ENCODE data around the gene ADAMTS7. TPM values are rescaled to one million over a fixed set of nuclear protein-coding genes. Genes with fewer than 3 reads are reported as not detected.

Gene ADAMTS7
- total and polyA plus RNA-seq, 2 donors (not counting 1 experiment from before 2014, with no cell fraction given) = 0.10 to 16.6 TPM

- H3K9ac ChIP-seq (ENCODE audit: low read length) = peak overlapping the region; percentile 69
- CTCF ChIA-PET = interaction anchor here (0.6 to 4.4 kb wide), 17 partner anchors 9 to 665 kb away, joined by 3 to 40 read pairs (median 4); partner anchors contain the start of gene MORF4L1
- peaks cover 7% of the 10 kb centered on the region for H3K4me1 Mint-ChIP-seq
Measured at GRCh38 chr15:78859971-78860719, 48.9 kb upstream of the ADAMTS7 start.

More at GRCh38 chr15:78859971-78860719, 48.9 kb upstream of the ADAMTS7 start:
- Mint-ChIP-seq H3K4me3 (peak overlapping the region; percentile 81), H3K27me3 (no peaks in the 10 kb centered on the region), H3K27ac (peak overlapping the region; percentile 92), H3K9me3 (ENCODE audit: insufficient read depth) (no peaks in the 10 kb centered on the region)
- H4K20me1 ChIP-seq (ENCODE audit: control insufficient read depth, insufficient read depth, low read length, poor library complexity, severe bottlenecking) = no peaks in the 10 kb centered on the region
- peak; percentile 81 for ATAC-seq (ENCODE audit: low read depth)
- peak; percentile 82 for DNase-seq
- peak overlapping the region; percentile 25 to 81 (median 53) for H3K4me3 ChIP-seq (ENCODE audit: control extremely low read depth in 1 of 5, extremely low read depth in 1 of 5, insufficient read depth in 1 of 5, low read depth in 2 of 5, low read length in 4 of 5)
- TF ChIP-seq CTCF (IDR thresholded peaks at IDR 0.05) = peak; percentile 77
- TF ChIP-seq EZH2 (IDR thresholded peaks at IDR 0.05; ENCODE audit: borderline replicate concordance, insufficient read depth, low read depth, low read length, poor library complexity, severe bottlenecking) = no peak
- 2% methylated on average over 21 of the region's 28 CpGs for WGBS (ENCODE audit: insufficient coverage)
- H3K4me1 ChIP-seq (ENCODE audit: control insufficient read depth in 2 of 2, insufficient read depth in 2 of 2, low read length in 2 of 2) = peaks cover 3 to 7% of the 10 kb centered on the region in 2 donors
- H3K27ac ChIP-seq (ENCODE audit: low read length in 2 of 2) = no peak overlapping the region
- H3K36me3 ChIP-seq (replicated peaks in 1 of 2; ENCODE audit: control extremely low read depth in 1 of 2, control insufficient read depth in 1 of 2, extremely low read depth in 1 of 2, insufficient read depth in 2 of 2, low read length in 1 of 2) = no peaks in the 10 kb centered on the region
- no peaks in the 10 kb centered on the region for H3K27me3 ChIP-seq (replicated peaks in 1 of 4; ENCODE audit: control extremely low read depth in 1 of 4, control insufficient read depth in 3 of 4, insufficient read depth in 4 of 4, low read length in 3 of 4)
- intact Hi-C loops (cut with micrococcal nuclease) = loop anchor here (1.0 to 2.0 kb wide), 4 partner anchors 13 to 324 kb away; partner anchors contain the start of gene ADAMTS7
- no peaks in the 10 kb centered on the region for H3K79me2 ChIP-seq (ENCODE audit: control insufficient read depth, insufficient read depth, low read length)
- H3K9me3 ChIP-seq (ENCODE audit: control extremely low read depth in 1 of 3, control insufficient read depth in 2 of 3, insufficient read depth in 1 of 3, low read length in 2 of 3) = no peaks in the 10 kb centered on the region
- POLR2A ChIA-PET = interaction anchor here (0.7 to 2.1 kb wide), 3 partner anchors 13 to 422 kb away, joined by 4 to 13 read pairs (median 5); partner anchors contain the start of gene MORF4L1
- H2AFZ ChIP-seq (ENCODE audit: insufficient read depth, low read depth, low read length, poor library complexity, severe bottlenecking) = peak overlapping the region; percentile 96
- peak overlapping the region; percentile 92 for H3K4me2 ChIP-seq (replicated peaks; ENCODE audit: low read depth, low read length, poor library complexity, severe bottlenecking)

Measured in B cell (primary cell).